GM19452 (cell line): ENCODE data around the gene LIN7B.

Source experiments
- ATAC-seq: cut with Tn5 transposase; IDR thresholded peaks from one replicate; pipeline ENCODE4 v1.9.1; 2021; ENCODE audit not compliant: unreplicated experiment

The LIN7B gene

DNA sequence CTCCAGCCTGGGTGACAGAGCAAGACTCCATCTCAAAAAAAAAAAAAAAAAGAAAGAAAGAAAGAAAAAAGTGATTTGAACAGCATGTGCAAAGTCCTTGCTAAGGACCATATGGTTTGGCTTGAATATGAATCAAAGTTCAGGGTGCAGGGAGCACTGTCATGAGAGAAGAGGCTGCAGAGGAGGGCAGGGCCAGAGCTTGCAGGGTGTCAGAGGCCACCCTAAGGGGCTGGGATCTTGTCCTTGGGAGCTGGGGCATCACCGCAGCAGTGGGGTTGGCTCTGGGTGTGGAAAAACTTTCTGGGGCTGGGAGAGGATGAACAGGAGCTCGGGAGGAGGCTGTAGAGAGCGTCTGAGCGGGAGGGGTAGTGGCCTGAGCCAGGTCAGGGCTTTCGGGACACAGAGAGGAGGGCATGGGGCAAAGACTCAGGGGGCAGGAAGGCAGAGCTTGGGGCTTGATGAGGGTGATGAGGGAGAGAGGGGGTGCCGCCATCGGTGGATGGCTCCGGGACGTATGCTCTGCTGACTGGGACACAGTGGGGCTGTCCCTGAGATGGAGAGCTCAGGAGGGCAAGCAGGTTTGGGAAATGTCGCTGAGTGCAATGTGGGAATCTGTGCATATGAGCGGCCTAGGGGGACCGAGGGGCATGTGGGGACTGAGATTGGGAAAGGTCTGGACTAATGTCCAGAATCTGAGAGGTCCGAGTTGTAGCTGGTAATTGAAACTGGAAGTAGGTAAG, 46.5 kb downstream of the LIN7B start:
- ATAC-seq = no peak

DNA sequence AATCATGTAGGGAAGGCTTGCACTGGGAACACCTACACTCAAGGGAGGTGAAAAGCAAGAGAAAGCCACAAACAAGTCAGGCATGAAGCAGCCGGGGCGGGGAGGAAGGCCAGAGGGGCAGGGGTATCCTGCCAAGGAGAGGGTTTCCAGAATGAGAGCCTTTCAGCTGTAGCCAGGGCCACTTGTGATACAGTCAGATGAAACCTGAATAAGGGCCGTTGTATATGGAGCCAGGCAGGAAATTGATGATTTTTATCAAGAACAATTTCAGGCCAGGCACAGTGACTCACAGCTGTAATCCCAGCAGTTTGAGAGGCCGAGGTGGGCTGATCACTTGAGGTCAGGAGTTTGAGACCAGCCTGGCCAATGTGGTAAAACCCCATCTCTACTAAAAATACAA, 47.8 kb downstream of the LIN7B start:
- ATAC-seq = no peak

DNA sequence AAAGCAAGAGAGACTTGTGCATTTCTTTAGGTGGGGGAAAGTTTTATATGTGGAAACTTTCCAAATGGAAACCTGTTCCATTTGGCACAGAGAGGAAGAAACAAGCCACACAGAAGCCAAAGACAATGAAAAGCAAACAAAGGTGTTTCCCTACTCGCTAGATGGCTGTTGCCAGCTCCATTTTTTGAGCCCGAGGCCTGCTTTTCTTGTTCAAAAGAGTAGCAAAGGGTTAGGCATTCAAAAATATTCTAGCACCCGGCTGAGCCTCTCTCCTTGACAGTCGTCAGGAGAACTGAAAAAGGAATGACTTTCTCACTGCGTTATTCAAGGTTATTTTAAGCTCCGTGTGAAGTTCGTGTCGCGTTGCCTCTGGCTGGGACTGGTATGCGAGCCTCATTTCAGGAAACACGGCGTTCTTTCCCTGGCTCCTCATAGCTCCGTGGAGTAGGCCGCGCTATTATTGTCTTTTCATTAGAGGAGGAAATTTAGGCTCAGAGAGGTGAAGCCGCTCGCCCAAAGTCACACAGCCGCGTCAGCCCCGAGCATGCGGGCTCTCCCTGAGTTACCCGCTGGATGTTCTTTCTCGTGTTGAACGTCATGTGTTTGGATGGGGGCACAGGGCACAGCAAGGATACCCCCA, 51.1 kb downstream of the LIN7B start:
- no peak for ATAC-seq

DNA sequence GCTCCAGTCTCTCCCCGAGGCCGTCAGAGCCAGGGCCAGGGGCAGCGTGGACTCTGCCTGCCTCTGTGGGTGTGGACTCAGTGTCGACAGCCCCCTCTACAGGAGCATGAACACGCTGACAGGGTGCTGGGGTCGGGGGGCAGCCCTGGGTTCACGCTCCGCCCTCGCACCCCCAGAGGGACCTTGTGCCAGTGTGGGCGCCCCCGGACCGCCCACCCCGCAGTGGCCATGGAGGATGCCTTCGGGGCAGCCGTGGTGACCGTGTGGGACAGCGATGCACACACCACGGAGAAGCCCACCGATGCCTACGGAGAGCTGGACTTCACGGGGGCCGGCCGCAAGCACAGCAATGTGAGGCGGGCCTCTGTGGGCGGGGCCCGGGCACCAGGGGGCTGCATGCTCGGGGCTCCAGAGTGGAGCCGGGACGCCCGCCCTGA, 51.7 kb downstream of the LIN7B start:
- no peak for ATAC-seq

DNA sequence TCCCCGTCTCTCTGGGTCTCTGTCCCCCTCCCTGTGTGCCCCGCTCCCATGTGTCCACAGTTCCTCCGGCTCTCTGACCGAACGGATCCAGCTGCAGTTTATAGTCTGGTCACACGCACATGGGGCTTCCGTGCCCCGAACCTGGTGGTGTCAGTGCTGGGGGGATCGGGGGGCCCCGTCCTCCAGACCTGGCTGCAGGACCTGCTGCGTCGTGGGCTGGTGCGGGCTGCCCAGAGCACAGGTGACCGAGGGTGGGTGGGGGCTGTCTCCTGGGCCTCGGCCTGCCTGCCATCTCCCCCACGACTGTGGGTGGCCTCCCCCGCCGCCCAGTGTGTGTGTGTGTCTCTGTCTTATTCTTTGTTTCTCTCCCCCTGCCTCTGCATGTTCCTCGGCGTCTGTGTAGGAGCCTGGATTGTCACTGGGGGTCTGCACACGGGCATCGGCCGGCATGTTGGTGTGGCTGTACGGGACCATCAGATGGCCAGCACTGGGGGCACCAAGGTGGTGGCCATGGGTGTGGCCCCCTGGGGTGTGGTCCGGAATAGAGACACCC, 53.8 kb downstream of the LIN7B start:
- no peak for ATAC-seq
